HepG2 (cell line): ENCODE measurements around the gene OTUD4. TPM values are rescaled to one million over a fixed set of nuclear protein-coding genes. Genes with fewer than 3 reads are reported as not detected.

Experiments
- HDAC6 ChIP-seq: fragments of 200-600 bp; sonication (generic); IDR thresholded peaks from 2 replicates; pipeline ENCODE4 v1.7.0; 2017; ENCODE audit warnings: mild to moderate bottlenecking, antibody characterized with exemption, low read length, low read depth
- HNF1A ChIP-seq, 2 experiments: sonication (generic) in 1 of 2; formaldehyde crosslinking in 1 of 2; IDR thresholded peaks; 2 replicates each; pipeline versions ENCODE4 v1.4.0 to v1.6.1; 2016 to 2020; ENCODE audit warnings: borderline replicate concordance in 1 of 2, low read depth in 1 of 2, mild to moderate bottlenecking in 1 of 2, missing genetic modification reagents in 1 of 2
- HOXA3 ChIP-seq: sonication (generic); formaldehyde crosslinking; IDR thresholded peaks from 2 replicates; pipeline ENCODE4 v1.5.0; 2020; ENCODE audit warnings: missing genetic modification reagents
- PCBP1 ChIP-seq: fragments of 200-400 bp; formaldehyde crosslinking; IDR thresholded peaks from 2 replicates; pipeline ENCODE4 v1.6.1; 2017; ENCODE audit warnings: mild to moderate bottlenecking, low read depth, low read length, borderline replicate concordance
- ZFX ChIP-seq: sonication (generic); formaldehyde crosslinking; IDR thresholded peaks from 2 replicates; pipeline ENCODE4 v1.4.0; 2020; ENCODE audit warnings: mild to moderate bottlenecking, low read depth, missing genetic modification reagents, moderate library complexity
- polyA plus RNA-seq, 8 experiments: library from polyadenylated mRNA; depleted of rRNA in 3 of 8; stranded (reverse) in 7 of 8; unstranded in 1 of 8; fragments of >200 nt; fragmentation: Illumina TruSeq in 4 of 8; extraction: Trizol in 4 of 8; gene quantifications; 2 replicates each; pipeline versions ENCODE4 v1.2.1 to v1.2.3, GENCODE V29; 2011 to 2016; ENCODE audit warnings: low read depth in 4 of 8, missing spikeins in 1 of 8, mixed read lengths in 1 of 8; ENCODE audit not compliant: insufficient read depth in 1 of 8
- total RNA-seq, 5 experiments: library from RNA; depleted of rRNA; stranded (reverse); fragments of >200 nt; fragmentation: Illumina TruSeq; extraction: Trizol; gene quantifications; 2 replicates each; pipeline ENCODE4 v1.2.3, GENCODE V29; 2016; ENCODE audit warnings: low read depth in 1 of 5
- TF ChIP-seq, protein P1 (sequence below): IDR thresholded peaks from 2 replicates; pipeline ENCODE4 v1.6.1; 2016; ENCODE audit warnings: missing compliant biosample characterization, missing genetic modification reagents, borderline replicate concordance
- TF ChIP-seq, protein P2 (sequence below): sonication (generic); formaldehyde crosslinking; conservative IDR thresholded peaks from 2 replicates; pipeline ENCODE4 v1.5.0; 2020; ENCODE audit warnings: missing genetic modification reagents
- TF ChIP-seq, protein P3 (sequence below): sonication (generic); formaldehyde crosslinking; IDR thresholded peaks from 2 replicates; pipeline ENCODE4 v1.5.1; 2020; ENCODE audit warnings: mild to moderate bottlenecking, missing genetic modification reagents, moderate library complexity

OTUD4 gene
- total and polyA plus RNA-seq, 2 of the 13 experiments (the other 11 are each of a cell fraction or from before 2014, with no cell fraction given): 16.1 to 18.0 TPM

- TF ChIP-seq, protein P1, sequence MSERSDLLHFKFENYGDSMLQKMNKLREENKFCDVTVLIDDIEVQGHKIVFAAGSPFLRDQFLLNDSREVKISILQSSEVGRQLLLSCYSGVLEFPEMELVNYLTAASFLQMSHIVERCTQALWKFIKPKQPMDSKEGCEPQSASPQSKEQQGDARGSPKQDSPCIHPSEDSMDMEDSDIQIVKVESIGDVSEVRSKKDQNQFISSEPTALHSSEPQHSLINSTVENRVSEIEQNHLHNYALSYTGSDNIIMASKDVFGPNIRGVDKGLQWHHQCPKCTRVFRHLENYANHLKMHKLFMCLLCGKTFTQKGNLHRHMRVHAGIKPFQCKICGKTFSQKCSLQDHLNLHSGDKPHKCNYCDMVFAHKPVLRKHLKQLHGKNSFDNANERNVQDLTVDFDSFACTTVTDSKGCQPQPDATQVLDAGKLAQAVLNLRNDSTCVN (CRISPR knock-in tag): no peak
- TF ChIP-seq, protein P2, sequence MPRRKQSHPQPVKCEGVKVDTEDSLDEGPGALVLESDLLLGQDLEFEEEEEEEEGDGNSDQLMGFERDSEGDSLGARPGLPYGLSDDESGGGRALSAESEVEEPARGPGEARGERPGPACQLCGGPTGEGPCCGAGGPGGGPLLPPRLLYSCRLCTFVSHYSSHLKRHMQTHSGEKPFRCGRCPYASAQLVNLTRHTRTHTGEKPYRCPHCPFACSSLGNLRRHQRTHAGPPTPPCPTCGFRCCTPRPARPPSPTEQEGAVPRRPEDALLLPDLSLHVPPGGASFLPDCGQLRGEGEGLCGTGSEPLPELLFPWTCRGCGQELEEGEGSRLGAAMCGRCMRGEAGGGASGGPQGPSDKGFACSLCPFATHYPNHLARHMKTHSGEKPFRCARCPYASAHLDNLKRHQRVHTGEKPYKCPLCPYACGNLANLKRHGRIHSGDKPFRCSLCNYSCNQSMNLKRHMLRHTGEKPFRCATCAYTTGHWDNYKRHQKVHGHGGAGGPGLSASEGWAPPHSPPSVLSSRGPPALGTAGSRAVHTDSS: no peak
- TF ChIP-seq ZFX (peak; percentile 50), PCBP1 (no peak), HDAC6 (no peak), HOXA3 (CRISPR knock-in tag) (peak; percentile 52; the same call in 1 of the 2 replicates), HNF1A (IDR thresholded peaks at IDR 0.05; ENCODE audit: low read depth) (no peak), HNF1A (CRISPR knock-in tag; IDR thresholded peaks at IDR 0.05; ENCODE audit: borderline replicate concordance) (no peak)
- TF ChIP-seq, protein P3, sequence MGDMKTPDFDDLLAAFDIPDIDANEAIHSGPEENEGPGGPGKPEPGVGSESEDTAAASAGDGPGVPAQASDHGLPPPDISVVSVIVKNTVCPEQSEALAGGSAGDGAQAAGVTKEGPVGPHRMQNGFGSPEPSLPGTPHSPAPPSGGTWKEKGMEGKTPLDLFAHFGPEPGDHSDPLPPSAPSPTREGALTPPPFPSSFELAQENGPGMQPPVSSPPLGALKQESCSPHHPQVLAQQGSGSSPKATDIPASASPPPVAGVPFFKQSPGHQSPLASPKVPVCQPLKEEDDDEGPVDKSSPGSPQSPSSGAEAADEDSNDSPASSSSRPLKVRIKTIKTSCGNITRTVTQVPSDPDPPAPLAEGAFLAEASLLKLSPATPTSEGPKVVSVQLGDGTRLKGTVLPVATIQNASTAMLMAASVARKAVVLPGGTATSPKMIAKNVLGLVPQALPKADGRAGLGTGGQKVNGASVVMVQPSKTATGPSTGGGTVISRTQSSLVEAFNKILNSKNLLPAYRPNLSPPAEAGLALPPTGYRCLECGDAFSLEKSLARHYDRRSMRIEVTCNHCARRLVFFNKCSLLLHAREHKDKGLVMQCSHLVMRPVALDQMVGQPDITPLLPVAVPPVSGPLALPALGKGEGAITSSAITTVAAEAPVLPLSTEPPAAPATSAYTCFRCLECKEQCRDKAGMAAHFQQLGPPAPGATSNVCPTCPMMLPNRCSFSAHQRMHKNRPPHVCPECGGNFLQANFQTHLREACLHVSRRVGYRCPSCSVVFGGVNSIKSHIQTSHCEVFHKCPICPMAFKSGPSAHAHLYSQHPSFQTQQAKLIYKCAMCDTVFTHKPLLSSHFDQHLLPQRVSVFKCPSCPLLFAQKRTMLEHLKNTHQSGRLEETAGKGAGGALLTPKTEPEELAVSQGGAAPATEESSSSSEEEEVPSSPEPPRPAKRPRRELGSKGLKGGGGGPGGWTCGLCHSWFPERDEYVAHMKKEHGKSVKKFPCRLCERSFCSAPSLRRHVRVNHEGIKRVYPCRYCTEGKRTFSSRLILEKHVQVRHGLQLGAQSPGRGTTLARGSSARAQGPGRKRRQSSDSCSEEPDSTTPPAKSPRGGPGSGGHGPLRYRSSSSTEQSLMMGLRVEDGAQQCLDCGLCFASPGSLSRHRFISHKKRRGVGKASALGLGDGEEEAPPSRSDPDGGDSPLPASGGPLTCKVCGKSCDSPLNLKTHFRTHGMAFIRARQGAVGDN (CRISPR knock-in tag): peak; percentile 43
- TF ChIP-seq, all 625 proteins: peak for 49
Observed at GRCh38 chr4:145179281-145179860, 1.0 kb downstream of the OTUD4 start (continued).
